Osteoblast (primary cell): Measurements from ENCODE around the gene PPP1R13B. TPM values are rescaled to one million over a fixed set of nuclear protein-coding genes. Genes with fewer than 3 reads are reported as not detected.

Experiments
- DNase-seq: peaks from one replicate; pipeline ENCODE4 v3.0.0; 2011; ENCODE audit warnings: low spot score, mixed read lengths; ENCODE audit not compliant: insufficient read length; ENCODE audit errors: missing footprints
- H2AFZ ChIP-seq: 2 replicates; pipeline ENCODE4 v1.6.0; 2011; ENCODE audit warnings: mild to moderate bottlenecking, low read length
- H3K27ac ChIP-seq: 2 replicates; pipeline ENCODE4 v1.5.1; 2011; ENCODE audit warnings: mild to moderate bottlenecking, low read depth, low read length, moderate library complexity
- H3K27me3 ChIP-seq: 2 replicates; pipeline ENCODE4 v1.6.0; 2012; ENCODE audit warnings: mild to moderate bottlenecking, control low read depth, inconsistent platforms, low read length, moderate library complexity; ENCODE audit not compliant: insufficient read depth
- H3K36me3 ChIP-seq: 2 replicates; pipeline ENCODE4 v1.5.1; 2011; ENCODE audit warnings: mild to moderate bottlenecking, low read length, control low read depth, moderate library complexity; ENCODE audit not compliant: insufficient read depth
- H3K4me1 ChIP-seq: 2 replicates; pipeline ENCODE4 v1.5.1; 2011; ENCODE audit warnings: mild to moderate bottlenecking, low read length, control low read depth, moderate library complexity; ENCODE audit not compliant: insufficient read depth
- H3K4me2 ChIP-seq: 2 replicates; pipeline ENCODE4 v1.6.0; 2011; ENCODE audit warnings: mild to moderate bottlenecking, low read length; ENCODE audit not compliant: insufficient read depth
- H3K4me3 ChIP-seq: fragments of 200-600 bp; sonication (generic); 3 replicates; pipeline ENCODE4 v1.5.1; 2012; ENCODE audit warnings: mild to moderate bottlenecking, low read length, inconsistent platforms; ENCODE audit not compliant: insufficient read depth
- H3K79me2 ChIP-seq: 2 replicates; pipeline ENCODE4 v1.6.0; 2012; ENCODE audit warnings: mild to moderate bottlenecking, low read length, control low read depth, inconsistent platforms; ENCODE audit not compliant: insufficient read depth
- H3K9me3 ChIP-seq: 2 replicates; pipeline ENCODE4 v1.5.1; 2011; ENCODE audit warnings: low read depth, low read length, control low read depth
- H4K20me1 ChIP-seq: 2 replicates; pipeline ENCODE4 v1.6.0; 2012; ENCODE audit warnings: mild to moderate bottlenecking, low read length, control low read depth; ENCODE audit not compliant: insufficient read depth
- total RNA-seq: library from RNA; depleted of rRNA; stranded (reverse); fragments of >200 nt; gene quantifications from 2 replicates; pipeline ENCODE4 v1.2.3, GENCODE V29; 2012
- TF ChIP-seq, protein P1 (sequence below): IDR thresholded peaks from 2 replicates; pipeline ENCODE4 v1.5.1; 2011; ENCODE audit warnings: mild to moderate bottlenecking, low read depth, low read length, moderate library complexity; ENCODE audit errors: extremely low read depth

The PPP1R13B gene
- total RNA-seq, 1 donor: 3.3 TPM

DNA sequence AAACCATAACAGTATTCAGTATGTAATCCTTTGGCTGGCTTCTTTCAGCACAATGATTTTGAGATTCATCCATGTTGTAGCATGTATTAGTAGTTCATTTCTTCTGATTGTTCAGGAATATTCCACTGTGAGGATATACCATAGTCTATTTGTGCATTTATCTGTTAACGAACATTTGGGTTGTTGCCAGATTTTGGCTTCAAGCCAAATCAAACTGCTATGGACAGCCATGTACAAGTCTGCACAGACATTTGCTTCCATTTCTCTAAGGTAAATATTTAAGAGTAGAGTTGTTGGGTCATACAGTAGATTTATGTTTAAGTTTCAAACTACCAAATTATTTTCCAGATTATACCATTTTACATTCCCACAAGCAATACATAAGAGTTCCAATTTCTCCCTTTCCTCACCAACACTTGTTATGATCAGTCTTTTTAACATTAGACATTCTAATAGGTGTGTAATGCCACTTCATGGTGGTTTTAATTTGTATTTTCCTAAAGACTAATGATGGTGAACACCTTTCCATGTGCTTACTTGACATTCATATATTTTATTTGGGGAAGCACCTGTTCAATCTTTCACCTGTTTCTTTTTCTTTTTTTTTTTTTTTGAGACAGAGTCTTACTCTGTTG lies 75.2 kb downstream of the PPP1R13B start:
- DNase-seq: no peak
- H3K4me3 ChIP-seq: no peak overlapping the region
- H4K20me1 ChIP-seq: no peaks in the 10 kb centered on the region
- H2AFZ ChIP-seq: no peak overlapping the region
- TF ChIP-seq, protein P1, sequence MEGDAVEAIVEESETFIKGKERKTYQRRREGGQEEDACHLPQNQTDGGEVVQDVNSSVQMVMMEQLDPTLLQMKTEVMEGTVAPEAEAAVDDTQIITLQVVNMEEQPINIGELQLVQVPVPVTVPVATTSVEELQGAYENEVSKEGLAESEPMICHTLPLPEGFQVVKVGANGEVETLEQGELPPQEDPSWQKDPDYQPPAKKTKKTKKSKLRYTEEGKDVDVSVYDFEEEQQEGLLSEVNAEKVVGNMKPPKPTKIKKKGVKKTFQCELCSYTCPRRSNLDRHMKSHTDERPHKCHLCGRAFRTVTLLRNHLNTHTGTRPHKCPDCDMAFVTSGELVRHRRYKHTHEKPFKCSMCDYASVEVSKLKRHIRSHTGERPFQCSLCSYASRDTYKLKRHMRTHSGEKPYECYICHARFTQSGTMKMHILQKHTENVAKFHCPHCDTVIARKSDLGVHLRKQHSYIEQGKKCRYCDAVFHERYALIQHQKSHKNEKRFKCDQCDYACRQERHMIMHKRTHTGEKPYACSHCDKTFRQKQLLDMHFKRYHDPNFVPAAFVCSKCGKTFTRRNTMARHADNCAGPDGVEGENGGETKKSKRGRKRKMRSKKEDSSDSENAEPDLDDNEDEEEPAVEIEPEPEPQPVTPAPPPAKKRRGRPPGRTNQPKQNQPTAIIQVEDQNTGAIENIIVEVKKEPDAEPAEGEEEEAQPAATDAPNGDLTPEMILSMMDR: no peak
- H3K4me2 ChIP-seq: no peak overlapping the region
- no peaks in the 10 kb centered on the region for H3K79me2 ChIP-seq
- no peaks in the 10 kb centered on the region for H3K4me1 ChIP-seq
- no peaks in the 10 kb centered on the region for H3K9me3 ChIP-seq
- H3K36me3 ChIP-seq: no peaks in the 10 kb centered on the region
- no peaks in the 10 kb centered on the region for H3K27me3 ChIP-seq
- H3K27ac ChIP-seq: no peak overlapping the region

DNA sequence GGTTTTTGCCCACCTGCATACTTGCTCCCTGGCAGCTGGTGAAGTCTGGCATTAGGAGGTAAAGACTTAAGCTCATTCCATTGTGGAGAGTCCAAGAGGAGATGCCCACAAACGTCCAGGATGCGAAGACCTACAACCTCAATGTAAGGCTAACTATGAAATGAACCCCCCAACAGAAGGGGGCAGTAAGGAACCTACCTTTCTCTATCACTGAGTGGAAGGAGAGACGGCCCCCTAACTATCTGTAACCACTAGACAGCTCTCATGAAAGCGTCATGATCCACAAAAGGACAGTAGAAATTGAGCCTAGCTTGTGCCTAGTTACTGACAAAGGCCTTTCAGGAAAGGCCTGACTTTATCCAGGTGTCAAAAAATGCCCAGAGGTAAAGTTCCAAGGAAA lies 76.5 kb downstream of the PPP1R13B start:
- no peak overlapping the region for H2AFZ ChIP-seq
- H3K27ac ChIP-seq: no peak overlapping the region
- no peak overlapping the region for H3K4me2 ChIP-seq
- no peaks in the 10 kb centered on the region for H3K79me2 ChIP-seq
- TF ChIP-seq, protein P1: no peak
- no peaks in the 10 kb centered on the region for H3K36me3 ChIP-seq
- no peaks in the 10 kb centered on the region for H3K9me3 ChIP-seq
- no peaks in the 10 kb centered on the region for H3K27me3 ChIP-seq
- no peak for DNase-seq
- H4K20me1 ChIP-seq: no peaks in the 10 kb centered on the region
- no peaks in the 10 kb centered on the region for H3K4me1 ChIP-seq
- H3K4me3 ChIP-seq: no peak overlapping the region

DNA sequence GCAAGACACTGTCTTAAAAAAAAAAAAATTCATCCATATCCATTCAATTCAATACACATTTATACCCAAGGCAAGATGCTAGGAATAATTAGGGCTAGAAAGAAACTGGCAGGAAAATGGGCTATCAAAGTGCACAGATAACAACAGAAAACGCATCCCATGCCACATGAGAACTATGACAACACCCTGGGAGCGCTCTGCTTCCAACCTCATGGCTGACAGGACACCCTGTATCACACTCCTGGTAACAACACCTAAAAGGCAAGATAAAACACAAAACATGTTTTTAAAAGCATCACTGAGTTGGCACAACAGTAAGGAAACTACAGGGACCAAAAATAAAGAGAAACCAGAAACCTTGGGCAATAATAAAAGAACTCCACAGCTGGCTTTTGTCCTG lies 76.9 kb downstream of the PPP1R13B start:
- no peak overlapping the region for H3K4me3 ChIP-seq
- no peak overlapping the region for H2AFZ ChIP-seq
- no peak overlapping the region for H3K27ac ChIP-seq
- no peak for DNase-seq
- no peaks in the 10 kb centered on the region for H3K79me2 ChIP-seq
- H3K36me3 ChIP-seq: no peaks in the 10 kb centered on the region
- no peaks in the 10 kb centered on the region for H4K20me1 ChIP-seq
- H3K4me1 ChIP-seq: no peaks in the 10 kb centered on the region
- no peak overlapping the region for H3K4me2 ChIP-seq
- TF ChIP-seq, protein P1: no peak
- no peaks in the 10 kb centered on the region for H3K9me3 ChIP-seq
- H3K27me3 ChIP-seq: no peaks in the 10 kb centered on the region

DNA sequence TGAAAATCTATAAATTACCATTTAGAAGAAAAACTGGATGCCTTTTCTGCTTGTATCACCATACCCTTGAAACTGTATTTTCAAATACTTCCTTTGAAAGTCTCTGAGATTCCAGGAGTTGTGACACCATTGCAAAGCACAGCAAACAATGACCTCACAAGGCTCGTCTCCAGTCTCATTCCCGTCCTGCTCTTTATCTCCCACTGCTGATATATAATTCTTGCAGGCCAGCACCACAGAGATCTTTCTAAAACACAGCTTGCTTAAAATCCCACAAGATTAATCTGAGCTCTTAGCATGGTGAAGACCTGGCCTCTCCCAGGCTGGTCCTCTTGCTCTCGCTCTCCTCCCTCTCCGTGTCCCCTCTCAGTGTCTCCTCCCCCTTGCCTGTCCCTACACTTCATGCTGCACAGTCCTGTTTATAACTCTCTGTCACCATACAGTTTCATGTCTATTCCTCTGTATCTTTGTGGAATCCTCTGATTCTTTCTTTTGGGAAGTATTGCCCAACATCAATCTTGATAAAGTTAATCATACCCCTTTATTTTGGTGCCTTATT lies 80.0 kb downstream of the PPP1R13B start:
- H3K79me2 ChIP-seq: no peaks in the 10 kb centered on the region
- no peak overlapping the region for H2AFZ ChIP-seq

More for the DNA sequence above, 80.0 kb downstream of the PPP1R13B start:
- Histone ChIP-seq H3K9me3 (no peaks in the 10 kb centered on the region), H3K27ac (no peak overlapping the region), H3K36me3 (no peaks in the 10 kb centered on the region), H3K27me3 (no peaks in the 10 kb centered on the region), H3K4me2 (no peak overlapping the region), H4K20me1 (no peaks in the 10 kb centered on the region), H3K4me1 (no peaks in the 10 kb centered on the region), H3K4me3 (no peak overlapping the region)
- TF ChIP-seq, protein P1: no peak
- DNase-seq: no peak
